ENCODE results near the gene SPDYE2. TPM values are rescaled to one million over a fixed set of nuclear protein-coding genes. Genes with fewer than 3 reads are reported as not detected.
"Not testable (repeated sequence)": the region's sequence is repeated elsewhere in the genome, so short reads cannot be mapped to it uniquely, and the experiment has no call there.

The SPDYE2 gene
- polyA plus RNA-seq, 2 donors = 0.05 TPM; not detected in 1

- H3K27ac ChIP-seq (ENCODE audit: low read depth in 2 of 2, low read length in 1 of 2); H3K4me3 ChIP-seq (ENCODE audit: low read depth in 1 of 2, low read length in 2 of 2): not testable (repeated sequence)
- no CpG with 5 or more reads among the region's 6 CpGs for WGBS, 2 donors
These were observed 23.6 kb downstream of the SPDYE2 start for GRCh38 chr7:102574607-102575006.

GRCh38 chr7:102576363-102576762, 25.3 kb downstream of the SPDYE2 start:
- H3K4me3 ChIP-seq (ENCODE audit: low read depth in 1 of 2, low read length in 2 of 2); H3K27me3 ChIP-seq (ENCODE audit: control insufficient read depth in 1 of 2, insufficient read depth in 2 of 2, low read length in 2 of 2); H3K9me3 ChIP-seq (ENCODE audit: control insufficient read depth in 2 of 2, insufficient read depth in 1 of 2, low read depth in 1 of 2, low read length in 1 of 2); H3K36me3 ChIP-seq (ENCODE audit: control insufficient read depth in 2 of 2, insufficient read depth in 2 of 2, low read length in 1 of 2); H3K4me1 ChIP-seq (ENCODE audit: control insufficient read depth in 2 of 2, insufficient read depth in 2 of 2, low read length in 1 of 2); H3K27ac ChIP-seq (ENCODE audit: low read depth in 2 of 2, low read length in 1 of 2): not testable (repeated sequence)
- no CpG with 5 or more reads among the region's 3 CpGs for WGBS, 2 donors

More at GRCh38 chr7:102574607-102575006, 23.6 kb downstream of the SPDYE2 start:
- not testable (repeated sequence) for H3K9me3 ChIP-seq (ENCODE audit: control insufficient read depth in 2 of 2, insufficient read depth in 1 of 2, low read depth in 1 of 2, low read length in 1 of 2); H3K36me3 ChIP-seq (ENCODE audit: control insufficient read depth in 2 of 2, insufficient read depth in 2 of 2, low read length in 1 of 2); H3K27me3 ChIP-seq (ENCODE audit: control insufficient read depth in 1 of 2, insufficient read depth in 2 of 2, low read length in 2 of 2); H3K4me1 ChIP-seq (ENCODE audit: control insufficient read depth in 2 of 2, insufficient read depth in 2 of 2, low read length in 1 of 2)

- 81 to 83% methylated on average over 6 of the region's 7 CpGs for WGBS, 2 donors
- not testable (repeated sequence) for H3K4me3 ChIP-seq (ENCODE audit: low read depth in 1 of 2, low read length in 2 of 2)
These were observed 26.6 kb downstream of the SPDYE2 start for GRCh38 chr7:102577315-102578240.

GRCh38 chr7:102578486-102578885, 27.5 kb downstream of the SPDYE2 start:
- not testable (repeated sequence) for H3K36me3 ChIP-seq (ENCODE audit: control insufficient read depth in 2 of 2, insufficient read depth in 2 of 2, low read length in 1 of 2); H3K27me3 ChIP-seq (ENCODE audit: control insufficient read depth in 1 of 2, insufficient read depth in 2 of 2, low read length in 2 of 2); H3K9me3 ChIP-seq (ENCODE audit: control insufficient read depth in 2 of 2, insufficient read depth in 1 of 2, low read depth in 1 of 2, low read length in 1 of 2); H3K4me3 ChIP-seq (ENCODE audit: low read depth in 1 of 2, low read length in 2 of 2); H3K4me1 ChIP-seq (ENCODE audit: control insufficient read depth in 2 of 2, insufficient read depth in 2 of 2, low read length in 1 of 2); H3K27ac ChIP-seq (ENCODE audit: low read depth in 2 of 2, low read length in 1 of 2)
- WGBS, 2 donors = 82 to 86% methylated on average over 5 of the region's 5 CpGs

More at GRCh38 chr7:102577315-102578240, 26.6 kb downstream of the SPDYE2 start:
- not testable (repeated sequence) for H3K9me3 ChIP-seq (ENCODE audit: control insufficient read depth in 2 of 2, insufficient read depth in 1 of 2, low read depth in 1 of 2, low read length in 1 of 2); H3K4me1 ChIP-seq (ENCODE audit: control insufficient read depth in 2 of 2, insufficient read depth in 2 of 2, low read length in 1 of 2); H3K36me3 ChIP-seq (ENCODE audit: control insufficient read depth in 2 of 2, insufficient read depth in 2 of 2, low read length in 1 of 2); H3K27me3 ChIP-seq (ENCODE audit: control insufficient read depth in 1 of 2, insufficient read depth in 2 of 2, low read length in 2 of 2); H3K27ac ChIP-seq (ENCODE audit: low read depth in 2 of 2, low read length in 1 of 2)

- not testable (repeated sequence) for H3K9me3 ChIP-seq (ENCODE audit: control insufficient read depth in 2 of 2, insufficient read depth in 1 of 2, low read depth in 1 of 2, low read length in 1 of 2); H3K4me1 ChIP-seq (ENCODE audit: control insufficient read depth in 2 of 2, insufficient read depth in 2 of 2, low read length in 1 of 2); H3K27me3 ChIP-seq (ENCODE audit: control insufficient read depth in 1 of 2, insufficient read depth in 2 of 2, low read length in 2 of 2); H3K36me3 ChIP-seq (ENCODE audit: control insufficient read depth in 2 of 2, insufficient read depth in 2 of 2, low read length in 1 of 2); H3K27ac ChIP-seq (ENCODE audit: low read depth in 2 of 2, low read length in 1 of 2); H3K4me3 ChIP-seq (ENCODE audit: low read depth in 1 of 2, low read length in 2 of 2)
- no CpG with 5 or more reads among the region's 5 CpGs for WGBS, 2 donors
These were observed 30.7 kb downstream of the SPDYE2 start for GRCh38 chr7:102581722-102582121.

- H3K27me3 ChIP-seq (ENCODE audit: control insufficient read depth in 1 of 2, insufficient read depth in 2 of 2, low read length in 2 of 2); H3K9me3 ChIP-seq (ENCODE audit: control insufficient read depth in 2 of 2, insufficient read depth in 1 of 2, low read depth in 1 of 2, low read length in 1 of 2); H3K36me3 ChIP-seq (ENCODE audit: control insufficient read depth in 2 of 2, insufficient read depth in 2 of 2, low read length in 1 of 2); H3K4me3 ChIP-seq (ENCODE audit: low read depth in 1 of 2, low read length in 2 of 2); H3K4me1 ChIP-seq (ENCODE audit: control insufficient read depth in 2 of 2, insufficient read depth in 2 of 2, low read length in 1 of 2); H3K27ac ChIP-seq (ENCODE audit: low read depth in 2 of 2, low read length in 1 of 2): not testable (repeated sequence)
- WGBS, 2 donors = no CpG with 5 or more reads among the region's 5 CpGs
These were observed 32.5 kb downstream of the SPDYE2 start for GRCh38 chr7:102583495-102583894.

GRCh38 chr7:102589857-102590256, 38.8 kb downstream of the SPDYE2 start:
- H3K9me3 ChIP-seq (ENCODE audit: control insufficient read depth in 2 of 2, insufficient read depth in 1 of 2, low read depth in 1 of 2, low read length in 1 of 2); H3K4me3 ChIP-seq (ENCODE audit: low read depth in 1 of 2, low read length in 2 of 2); H3K27me3 ChIP-seq (ENCODE audit: control insufficient read depth in 1 of 2, insufficient read depth in 2 of 2, low read length in 2 of 2); H3K36me3 ChIP-seq (ENCODE audit: control insufficient read depth in 2 of 2, insufficient read depth in 2 of 2, low read length in 1 of 2); H3K4me1 ChIP-seq (ENCODE audit: control insufficient read depth in 2 of 2, insufficient read depth in 2 of 2, low read length in 1 of 2); H3K27ac ChIP-seq (ENCODE audit: low read depth in 2 of 2, low read length in 1 of 2): not testable (repeated sequence)
- WGBS, 2 donors = no CpG with 5 or more reads among the region's 9 CpGs

- H3K36me3 ChIP-seq (ENCODE audit: control insufficient read depth in 2 of 2, insufficient read depth in 2 of 2, low read length in 1 of 2); H3K4me3 ChIP-seq (ENCODE audit: low read depth in 1 of 2, low read length in 2 of 2); H3K9me3 ChIP-seq (ENCODE audit: control insufficient read depth in 2 of 2, insufficient read depth in 1 of 2, low read depth in 1 of 2, low read length in 1 of 2); H3K4me1 ChIP-seq (ENCODE audit: control insufficient read depth in 2 of 2, insufficient read depth in 2 of 2, low read length in 1 of 2); H3K27ac ChIP-seq (ENCODE audit: low read depth in 2 of 2, low read length in 1 of 2); H3K27me3 ChIP-seq (ENCODE audit: control insufficient read depth in 1 of 2, insufficient read depth in 2 of 2, low read length in 2 of 2): not testable (repeated sequence)
- 24% methylated on average over 6 of the region's 26 CpGs for WGBS, 2 donors
These were observed 41.5 kb downstream of the SPDYE2 start for GRCh38 chr7:102592477-102593019.

- H3K27me3 ChIP-seq (ENCODE audit: control insufficient read depth in 1 of 2, insufficient read depth in 2 of 2, low read length in 2 of 2); H3K4me3 ChIP-seq (ENCODE audit: low read depth in 1 of 2, low read length in 2 of 2); H3K27ac ChIP-seq (ENCODE audit: low read depth in 2 of 2, low read length in 1 of 2); H3K9me3 ChIP-seq (ENCODE audit: control insufficient read depth in 2 of 2, insufficient read depth in 1 of 2, low read depth in 1 of 2, low read length in 1 of 2); H3K36me3 ChIP-seq (ENCODE audit: control insufficient read depth in 2 of 2, insufficient read depth in 2 of 2, low read length in 1 of 2); H3K4me1 ChIP-seq (ENCODE audit: control insufficient read depth in 2 of 2, insufficient read depth in 2 of 2, low read length in 1 of 2): not testable (repeated sequence)
- WGBS, 2 donors = no CpG with 5 or more reads among the region's 68 CpGs
These were observed 42.8 kb downstream of the SPDYE2 start for GRCh38 chr7:102593637-102594334.

Data from esophagus (tissue), 2 donors.